ENCODE data around the gene KIAA0408. TPM values are rescaled to one million over a fixed set of nuclear protein-coding genes. Genes with fewer than 3 reads are reported as not detected.
A peak's percentile ranks its signal among the peaks of the same experiment; 100 is the strongest.

Gene KIAA0408
- 0.55 and 2.3 TPM in 2 replicates for total RNA-seq (2014; rRNA removed; shearing (Covaris generic))

DNA sequence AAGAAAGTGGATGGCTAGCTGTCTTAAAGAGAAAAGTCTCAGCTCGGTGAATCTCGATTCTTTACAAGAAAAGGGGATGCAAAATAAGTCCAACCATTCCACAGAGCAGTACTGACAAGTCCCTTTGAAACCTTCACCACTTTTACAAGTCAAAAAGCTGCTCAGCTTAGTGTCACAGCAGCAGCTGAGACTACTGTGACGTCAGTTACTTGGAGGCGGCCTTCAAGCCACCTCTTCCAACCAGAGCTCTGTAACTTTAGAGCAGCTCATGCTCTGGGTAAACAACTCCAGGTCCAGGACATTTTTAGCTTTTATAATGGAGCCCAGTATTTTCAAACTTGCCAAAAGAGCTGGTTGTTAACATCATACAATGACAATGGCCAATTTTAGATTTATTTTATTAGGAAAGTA, at the start of gene KIAA0408:
Gene KIAA0408 (minus strand): TSS at position 159 of the 411 bp plus-strand sequence. CDS start 5,408 bp downstream, outside the sequence.
- no peaks in the 10 kb centered on the region for H3K36me3 ChIP-seq (replicated peaks; ENCODE audit: control insufficient read depth, insufficient read depth, low read length)
- no peak within 1 kb of the TSS for H3K4me3 ChIP-seq (ENCODE audit: insufficient read depth, low read depth, low read length)
- DNase-seq = peak; percentile 36
- H3K27me3 ChIP-seq (ENCODE audit: control insufficient read depth, insufficient read depth, low read length) = no peaks in the 10 kb centered on the region

DNA sequence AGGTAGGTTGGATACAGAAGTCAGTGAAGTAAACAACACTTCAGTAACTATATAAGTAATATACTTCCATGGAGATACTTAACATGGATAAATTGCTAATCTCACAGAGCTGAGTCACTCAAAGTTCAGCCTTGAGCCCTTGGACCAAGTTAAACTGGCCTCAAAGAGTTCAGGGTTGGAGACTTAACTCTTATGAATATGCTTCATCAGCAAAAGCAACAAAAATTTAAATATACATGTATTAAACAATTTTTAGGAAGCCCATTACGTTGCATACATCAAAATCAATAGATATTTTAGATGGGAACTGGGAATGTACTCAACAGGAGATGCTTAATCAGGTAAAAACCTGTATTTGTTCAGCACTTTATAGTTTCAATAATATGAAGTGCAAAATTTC, 47.7 kb upstream of the KIAA0408 start:
- Histone ChIP-seq H3K27me3 (ENCODE audit: control insufficient read depth, insufficient read depth, low read length) (no peaks in the 10 kb centered on the region), H3K36me3 (replicated peaks; ENCODE audit: control insufficient read depth, insufficient read depth, low read length) (peaks cover 2% of the 10 kb centered on the region; the same call in 1 of the 2 replicates), H3K4me3 (ENCODE audit: insufficient read depth, low read depth, low read length) (no peak overlapping the region)
- no peak for DNase-seq

DNA sequence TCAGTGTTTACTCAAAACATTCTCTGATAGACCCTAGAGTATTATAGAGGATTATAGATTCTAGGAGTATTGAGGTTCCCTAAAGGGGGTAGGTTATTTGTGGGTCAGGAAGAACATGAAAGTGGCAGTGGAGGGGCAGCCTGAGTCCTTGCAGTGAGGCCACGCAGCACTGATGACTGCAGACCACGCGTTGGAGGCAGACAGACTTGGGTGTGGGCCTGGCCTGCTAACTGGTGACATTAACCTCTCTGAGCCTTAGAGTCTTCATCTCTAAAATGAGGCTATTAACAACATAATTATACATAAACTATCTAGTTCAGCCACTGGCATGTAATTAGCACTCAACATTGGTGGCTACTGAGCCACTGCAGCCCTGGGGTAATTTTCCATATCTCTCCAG, 43.8 kb upstream of the KIAA0408 start:
- Histone ChIP-seq H3K4me3 (ENCODE audit: insufficient read depth, low read depth, low read length) (no peak overlapping the region), H3K27me3 (ENCODE audit: control insufficient read depth, insufficient read depth, low read length) (no peaks in the 10 kb centered on the region), H3K36me3 (replicated peaks; ENCODE audit: control insufficient read depth, insufficient read depth, low read length) (no peaks in the 10 kb centered on the region)
- no peak for DNase-seq

DNA sequence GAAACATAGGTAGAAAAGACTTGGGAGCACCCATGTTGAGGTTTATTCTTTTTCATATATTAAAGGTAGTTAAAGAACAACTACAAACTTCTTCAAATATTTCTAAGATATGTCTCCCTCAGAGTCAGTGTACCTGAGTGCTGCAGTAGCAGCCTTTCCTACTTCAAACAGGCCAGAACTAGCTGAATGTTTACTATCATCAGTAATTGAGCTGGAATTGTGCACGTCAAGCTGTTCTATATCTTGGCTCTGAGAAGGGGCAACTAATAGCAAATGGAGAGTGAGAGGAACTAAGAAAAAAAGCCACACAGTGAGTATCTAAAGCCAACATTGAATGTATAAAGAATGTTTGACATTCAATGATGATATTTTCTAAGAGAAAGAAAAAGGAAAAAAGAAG, 38.2 kb upstream of the KIAA0408 start:
- Histone ChIP-seq H3K27me3 (ENCODE audit: control insufficient read depth, insufficient read depth, low read length) (no peaks in the 10 kb centered on the region), H3K36me3 (replicated peaks; ENCODE audit: control insufficient read depth, insufficient read depth, low read length) (no peaks in the 10 kb centered on the region), H3K4me3 (ENCODE audit: insufficient read depth, low read depth, low read length) (no peak overlapping the region)
- DNase-seq = no peak

DNA sequence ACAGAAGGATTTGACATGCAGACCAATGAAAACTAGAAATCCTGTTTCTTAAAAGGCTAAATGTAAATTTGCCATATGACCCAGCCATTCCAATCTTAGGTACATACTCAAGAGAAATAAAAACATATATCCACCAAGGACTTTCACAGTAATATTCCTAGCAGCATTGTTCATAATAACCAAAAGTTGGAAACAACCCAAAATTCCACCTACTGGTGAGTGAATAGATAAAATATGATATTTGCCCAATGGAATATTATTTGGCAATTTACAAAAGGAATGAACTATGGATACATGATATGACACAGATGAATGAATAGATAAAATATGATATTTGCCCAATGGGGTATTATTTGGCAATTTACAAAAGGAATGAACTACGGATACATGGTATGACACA, 37.3 kb upstream of the KIAA0408 start:
- DNase-seq = no peak

DNA sequence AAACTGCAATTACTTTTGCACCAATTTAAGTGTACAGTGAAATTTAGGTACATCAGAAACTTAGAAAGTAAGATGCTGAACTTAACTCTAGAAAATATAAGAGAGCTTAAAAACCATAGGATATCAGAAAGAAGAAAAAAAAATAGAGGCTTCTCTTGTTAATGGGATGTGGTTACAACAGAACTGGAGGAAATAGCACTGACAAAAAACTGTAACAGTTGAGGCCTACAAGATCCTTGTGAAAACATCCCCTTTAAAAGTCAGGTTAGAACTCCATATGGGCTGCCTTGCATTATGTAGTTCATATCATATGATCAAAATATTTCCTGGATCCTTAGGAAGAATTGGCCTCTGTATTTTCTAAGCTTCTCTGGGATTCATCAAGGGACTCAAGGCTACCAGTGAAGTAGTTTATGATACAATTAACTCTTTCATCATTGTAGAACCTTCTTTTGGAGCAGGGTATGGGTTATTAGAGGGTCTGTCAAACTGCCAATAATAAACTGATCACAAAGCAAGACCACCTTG, 35.1 kb upstream of the KIAA0408 start:
- Histone ChIP-seq H3K27me3 (ENCODE audit: control insufficient read depth, insufficient read depth, low read length) (no peaks in the 10 kb centered on the region), H3K4me3 (ENCODE audit: insufficient read depth, low read depth, low read length) (no peak overlapping the region), H3K36me3 (replicated peaks; ENCODE audit: control insufficient read depth, insufficient read depth, low read length) (no peaks in the 10 kb centered on the region)
- DNase-seq = no peak

More for the DNA sequence above, 37.3 kb upstream of the KIAA0408 start:
- Histone ChIP-seq H3K27me3 (ENCODE audit: control insufficient read depth, insufficient read depth, low read length) (no peaks in the 10 kb centered on the region), H3K4me3 (ENCODE audit: insufficient read depth, low read depth, low read length) (no peak overlapping the region), H3K36me3 (replicated peaks; ENCODE audit: control insufficient read depth, insufficient read depth, low read length) (no peaks in the 10 kb centered on the region)

DNA sequence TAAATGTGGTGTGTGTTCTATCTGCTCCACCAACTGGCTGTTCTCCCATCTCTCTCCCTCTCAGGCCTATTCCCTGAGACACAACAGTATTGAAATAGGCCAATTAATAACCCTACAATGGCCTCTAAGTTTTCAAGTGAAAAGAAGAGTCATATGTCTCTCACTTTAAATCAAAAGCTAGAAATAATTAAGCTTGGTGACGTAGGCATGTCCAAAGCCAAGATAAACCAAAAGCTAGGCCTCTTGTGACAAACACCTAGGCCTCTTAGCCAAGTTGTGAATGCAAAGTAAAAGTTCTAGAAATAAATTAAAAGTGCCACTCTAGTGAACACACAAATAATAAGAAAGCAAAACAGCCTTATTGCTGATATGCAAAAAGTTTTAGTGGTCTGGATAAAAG, 30.1 kb upstream of the KIAA0408 start:
- H3K4me3 ChIP-seq (ENCODE audit: insufficient read depth, low read depth, low read length) = no peak overlapping the region

DNA sequence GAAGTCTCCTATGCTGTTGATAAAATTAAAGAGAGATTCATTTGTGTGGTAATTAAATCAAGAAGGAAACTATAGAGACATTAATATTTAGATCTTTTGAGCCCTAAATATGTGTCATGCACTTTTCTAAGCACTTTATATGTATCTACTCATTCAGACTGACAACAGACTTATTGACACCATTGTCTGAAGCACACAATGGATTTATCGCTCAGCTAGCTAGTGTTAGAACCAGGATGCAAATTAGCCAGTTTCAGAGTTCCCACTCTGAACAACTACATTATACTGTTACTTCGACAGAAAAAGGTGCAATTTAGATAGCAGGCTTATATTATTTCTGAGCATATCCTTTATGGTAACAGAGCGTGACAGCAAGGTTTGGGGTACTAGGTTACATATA, 27.7 kb upstream of the KIAA0408 start:
- no peak overlapping the region for H3K4me3 ChIP-seq (ENCODE audit: insufficient read depth, low read depth, low read length)
- H3K27me3 ChIP-seq (ENCODE audit: control insufficient read depth, insufficient read depth, low read length) = no peaks in the 10 kb centered on the region
- DNase-seq = no peak
- H3K36me3 ChIP-seq (replicated peaks; ENCODE audit: control insufficient read depth, insufficient read depth, low read length) = no peaks in the 10 kb centered on the region

More for the DNA sequence above, 30.1 kb upstream of the KIAA0408 start:
- DNase-seq = no peak
- no peaks in the 10 kb centered on the region for H3K27me3 ChIP-seq (ENCODE audit: control insufficient read depth, insufficient read depth, low read length)
- H3K36me3 ChIP-seq (replicated peaks; ENCODE audit: control insufficient read depth, insufficient read depth, low read length) = no peaks in the 10 kb centered on the region

DNA sequence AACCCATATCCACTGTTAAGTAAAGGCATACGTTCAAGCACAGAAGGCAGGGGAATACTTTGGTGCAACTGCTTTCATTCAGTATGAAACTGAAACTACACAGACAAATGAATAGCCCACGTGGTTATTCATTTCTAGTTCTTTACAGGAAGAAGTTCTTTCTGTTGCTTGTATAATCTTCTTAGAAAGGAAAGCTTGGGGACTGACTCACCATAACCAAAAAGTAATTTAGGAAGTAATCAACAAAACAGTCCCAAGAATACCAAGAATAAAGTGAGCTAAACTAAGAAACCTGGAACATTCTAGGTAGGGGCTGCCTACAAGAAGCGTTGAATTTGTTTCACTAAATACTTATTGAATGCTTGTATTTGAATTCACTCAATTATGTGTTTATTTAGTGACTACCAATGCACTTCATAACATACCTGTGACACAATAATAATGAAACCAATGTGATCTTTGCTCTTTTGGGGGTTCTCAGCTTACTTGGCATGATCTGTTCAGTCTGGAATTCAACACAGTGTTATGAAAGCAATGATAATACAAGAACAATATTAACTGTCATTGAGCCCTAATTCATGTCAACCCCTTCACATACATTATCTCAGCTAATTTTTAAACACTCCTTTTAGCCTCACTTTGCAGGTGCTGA, 25.1 kb upstream of the KIAA0408 start:
- H3K4me3 ChIP-seq (ENCODE audit: insufficient read depth, low read depth, low read length) = no peak overlapping the region
- no peak for DNase-seq
- H3K36me3 ChIP-seq (replicated peaks; ENCODE audit: control insufficient read depth, insufficient read depth, low read length) = no peaks in the 10 kb centered on the region
- no peaks in the 10 kb centered on the region for H3K27me3 ChIP-seq (ENCODE audit: control insufficient read depth, insufficient read depth, low read length)

DNA sequence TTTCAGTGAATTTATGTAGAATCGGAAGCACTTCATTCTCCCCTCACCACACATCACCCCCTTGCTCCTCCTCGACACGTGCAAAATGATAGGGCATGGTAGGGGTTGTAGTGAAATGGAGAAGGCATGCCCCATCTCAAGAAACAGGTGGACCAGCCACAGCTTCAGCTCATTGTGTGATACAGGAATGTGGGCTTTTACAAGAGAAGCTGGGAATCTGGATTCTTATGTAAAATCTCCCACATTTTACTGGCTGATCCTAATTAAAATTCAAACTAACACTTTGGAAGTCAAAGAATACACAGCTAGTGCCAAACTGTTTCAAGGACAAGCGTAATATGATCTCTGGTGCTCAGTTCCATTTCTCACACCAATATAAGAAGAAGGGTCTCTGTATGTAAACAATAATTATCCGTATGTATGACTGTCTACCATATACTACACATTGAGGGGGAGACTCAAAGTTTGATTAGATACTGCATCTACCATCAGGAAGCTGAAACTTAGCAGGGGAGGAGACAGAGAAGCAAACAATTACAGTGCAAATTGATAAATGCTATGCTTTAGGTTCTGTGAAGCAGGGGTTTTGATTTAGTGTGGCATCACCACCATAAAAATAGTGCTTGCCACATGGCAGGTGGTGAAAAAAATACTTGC, 24.3 kb upstream of the KIAA0408 start:
- H3K27me3 ChIP-seq (ENCODE audit: control insufficient read depth, insufficient read depth, low read length) = no peaks in the 10 kb centered on the region
- H3K36me3 ChIP-seq (replicated peaks; ENCODE audit: control insufficient read depth, insufficient read depth, low read length) = no peaks in the 10 kb centered on the region
- H3K4me3 ChIP-seq (ENCODE audit: insufficient read depth, low read depth, low read length) = no peak overlapping the region
- peak; percentile 76 for DNase-seq

DNA sequence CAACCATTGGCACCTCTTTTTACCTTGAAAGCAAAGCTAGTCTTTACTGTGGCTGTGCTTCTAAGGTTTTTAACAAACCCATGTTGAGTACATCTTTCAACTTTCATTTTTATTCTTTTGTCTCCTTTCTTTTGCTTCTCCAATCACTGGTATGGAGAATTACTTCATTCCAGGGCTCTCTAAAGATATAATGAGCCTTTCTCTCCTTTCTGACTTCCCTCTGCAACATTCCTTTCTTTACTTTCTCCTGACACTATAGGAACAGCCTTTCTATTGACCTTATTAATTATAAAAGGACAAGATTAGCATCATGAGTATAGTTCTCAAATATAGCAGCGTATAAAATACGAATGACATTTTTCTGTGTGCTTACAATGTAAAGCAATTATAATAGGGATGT, 23.1 kb upstream of the KIAA0408 start:
- Histone ChIP-seq H3K4me3 (ENCODE audit: insufficient read depth, low read depth, low read length) (no peak overlapping the region), H3K36me3 (replicated peaks; ENCODE audit: control insufficient read depth, insufficient read depth, low read length) (no peaks in the 10 kb centered on the region), H3K27me3 (ENCODE audit: control insufficient read depth, insufficient read depth, low read length) (no peaks in the 10 kb centered on the region)
- no peak for DNase-seq

DNA sequence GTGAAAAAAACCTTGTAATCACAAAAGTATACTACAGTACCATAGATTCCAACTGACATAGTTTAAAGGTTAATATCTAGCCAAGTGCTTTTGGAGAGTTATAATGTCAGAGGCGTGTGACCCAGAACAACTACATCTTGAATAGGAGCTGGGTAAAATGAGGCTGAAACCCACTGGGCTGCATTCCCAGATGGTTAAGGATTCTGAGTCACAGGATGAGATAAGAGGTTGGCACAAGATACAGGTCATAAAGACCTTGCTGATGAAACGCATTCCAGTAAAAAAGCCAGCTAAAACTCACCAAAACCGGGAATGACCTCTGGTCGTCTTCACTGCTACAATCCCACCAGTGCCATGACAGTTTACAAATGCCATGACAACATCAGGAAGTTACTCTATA, 22.4 kb upstream of the KIAA0408 start:
- Histone ChIP-seq H3K27me3 (ENCODE audit: control insufficient read depth, insufficient read depth, low read length) (no peaks in the 10 kb centered on the region), H3K4me3 (ENCODE audit: insufficient read depth, low read depth, low read length) (no peak overlapping the region), H3K36me3 (replicated peaks; ENCODE audit: control insufficient read depth, insufficient read depth, low read length) (no peaks in the 10 kb centered on the region)
- DNase-seq = no peak

DNA sequence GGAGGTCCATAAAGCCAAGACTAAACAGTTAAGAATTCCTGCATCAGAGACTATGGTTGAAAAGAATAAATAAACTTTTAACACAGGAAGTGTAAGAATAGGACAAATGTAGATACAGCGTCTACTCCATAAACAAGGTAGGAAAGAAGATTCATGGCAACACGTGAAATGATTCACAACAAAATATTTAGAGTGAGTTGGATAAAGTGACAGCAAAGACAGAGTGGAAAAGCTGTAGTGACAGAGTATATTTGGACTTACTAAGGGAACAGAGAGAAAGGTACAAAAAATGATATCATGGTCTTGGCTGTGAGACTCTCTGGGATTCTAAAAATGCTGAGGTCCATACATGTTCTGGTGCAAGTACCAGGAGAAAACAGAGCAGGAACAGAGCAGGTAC, 21.9 kb upstream of the KIAA0408 start:
- no peak overlapping the region for H3K4me3 ChIP-seq (ENCODE audit: insufficient read depth, low read depth, low read length)
- DNase-seq = no peak
- H3K36me3 ChIP-seq (replicated peaks; ENCODE audit: control insufficient read depth, insufficient read depth, low read length) = no peaks in the 10 kb centered on the region
- no peaks in the 10 kb centered on the region for H3K27me3 ChIP-seq (ENCODE audit: control insufficient read depth, insufficient read depth, low read length)

DNA sequence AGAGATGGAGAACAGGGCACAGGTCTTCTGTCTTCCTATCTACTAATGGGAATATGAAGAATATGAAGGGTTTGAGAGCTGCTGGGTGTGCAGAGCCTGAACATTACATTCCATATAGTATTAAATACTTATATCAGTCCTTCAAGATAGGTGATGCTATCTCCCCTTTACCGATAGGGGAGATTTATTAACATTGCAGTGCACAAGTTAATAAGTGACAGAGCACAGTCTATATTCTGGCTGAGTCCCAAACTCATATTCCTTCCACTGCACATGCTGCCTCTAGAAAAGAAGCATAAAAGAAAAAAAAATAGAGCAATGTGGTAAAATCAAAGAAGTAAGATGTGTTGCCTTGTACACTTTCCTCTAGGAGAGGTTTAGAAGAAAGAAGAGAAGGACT, 18.5 kb upstream of the KIAA0408 start:
- Histone ChIP-seq H3K36me3 (replicated peaks; ENCODE audit: control insufficient read depth, insufficient read depth, low read length) (no peaks in the 10 kb centered on the region), H3K4me3 (ENCODE audit: insufficient read depth, low read depth, low read length) (no peak overlapping the region), H3K27me3 (ENCODE audit: control insufficient read depth, insufficient read depth, low read length) (no peaks in the 10 kb centered on the region)
- no peak for DNase-seq

DNA sequence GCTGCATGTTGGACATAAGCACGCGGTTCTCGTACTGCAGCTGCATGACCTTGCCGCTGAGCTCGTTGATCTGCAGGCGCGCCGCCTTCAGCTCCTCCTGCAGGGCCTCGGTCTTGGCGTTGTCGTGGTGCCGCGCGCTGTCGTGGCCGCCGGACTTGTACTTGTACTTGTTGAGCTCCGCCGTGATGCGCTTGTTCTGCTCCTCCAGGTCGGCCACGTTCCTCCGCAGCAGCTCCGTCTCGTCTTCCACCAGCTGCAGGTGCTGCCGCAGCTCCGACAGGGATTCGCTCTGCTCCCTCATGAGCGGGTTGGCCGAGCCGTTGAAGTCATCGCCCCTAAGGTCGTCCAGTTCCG, 16.6 kb upstream of the KIAA0408 start:
- H3K27me3 ChIP-seq (ENCODE audit: control insufficient read depth, insufficient read depth, low read length) = no peaks in the 10 kb centered on the region
- H3K36me3 ChIP-seq (replicated peaks; ENCODE audit: control insufficient read depth, insufficient read depth, low read length) = no peaks in the 10 kb centered on the region
- no peak for DNase-seq
- no peak overlapping the region for H3K4me3 ChIP-seq (ENCODE audit: insufficient read depth, low read depth, low read length)
